22Rv1 (cell line): ENCODE measurements around the gene BABAM2.

Experiments used
- ZFX ChIP-seq: fragments of 450-650 bp; IDR thresholded peaks from 2 replicates; pipeline ENCODE4 v1.6.1; 2017; ENCODE audit warnings: antibody characterized with exemption, borderline replicate concordance
- TF ChIP-seq, protein P1 (sequence below): fragments of 450-650 bp; IDR thresholded peaks from 2 replicates; pipeline ENCODE4 v1.5.1; 2017; ENCODE audit warnings: mild to moderate bottlenecking

DNA sequence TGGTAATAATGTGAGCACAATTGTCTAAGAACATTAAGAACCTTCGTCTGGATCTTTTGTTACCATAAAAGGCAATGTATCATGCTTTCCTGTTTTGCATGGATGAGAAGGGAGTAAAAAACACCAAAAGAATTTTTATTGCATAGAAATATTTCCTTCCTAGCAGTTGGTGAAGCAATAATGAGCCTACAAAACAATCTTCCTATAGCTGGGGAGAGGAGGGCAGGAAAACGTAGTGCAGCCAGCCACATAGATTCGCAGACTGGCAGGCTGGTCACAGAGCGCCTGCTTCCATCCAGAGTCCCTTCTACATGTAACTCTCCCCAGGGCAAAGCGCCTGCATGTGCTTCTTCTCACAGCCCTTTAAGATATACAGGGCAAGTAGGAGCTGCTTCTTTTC lies 190.4 kb downstream of the BABAM2 start:
- TF ChIP-seq, protein P1, sequence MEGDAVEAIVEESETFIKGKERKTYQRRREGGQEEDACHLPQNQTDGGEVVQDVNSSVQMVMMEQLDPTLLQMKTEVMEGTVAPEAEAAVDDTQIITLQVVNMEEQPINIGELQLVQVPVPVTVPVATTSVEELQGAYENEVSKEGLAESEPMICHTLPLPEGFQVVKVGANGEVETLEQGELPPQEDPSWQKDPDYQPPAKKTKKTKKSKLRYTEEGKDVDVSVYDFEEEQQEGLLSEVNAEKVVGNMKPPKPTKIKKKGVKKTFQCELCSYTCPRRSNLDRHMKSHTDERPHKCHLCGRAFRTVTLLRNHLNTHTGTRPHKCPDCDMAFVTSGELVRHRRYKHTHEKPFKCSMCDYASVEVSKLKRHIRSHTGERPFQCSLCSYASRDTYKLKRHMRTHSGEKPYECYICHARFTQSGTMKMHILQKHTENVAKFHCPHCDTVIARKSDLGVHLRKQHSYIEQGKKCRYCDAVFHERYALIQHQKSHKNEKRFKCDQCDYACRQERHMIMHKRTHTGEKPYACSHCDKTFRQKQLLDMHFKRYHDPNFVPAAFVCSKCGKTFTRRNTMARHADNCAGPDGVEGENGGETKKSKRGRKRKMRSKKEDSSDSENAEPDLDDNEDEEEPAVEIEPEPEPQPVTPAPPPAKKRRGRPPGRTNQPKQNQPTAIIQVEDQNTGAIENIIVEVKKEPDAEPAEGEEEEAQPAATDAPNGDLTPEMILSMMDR, result no peak
- no peak for TF ChIP-seq ZFX
